NCI-H2196 treated with DMSO at 0.1 percent for 48 hours (cell line): Measurements from ENCODE around the gene ZCCHC7.

Source experiments
- DNase-seq: peaks from one replicate; lab custom pipeline; 2025; ENCODE audit not compliant: unreplicated experiment; lab: John Stamatoyannopoulos, UW

The ZCCHC7 gene

GRCh38 chr9:37332578-37332977 lies 212.2 kb downstream of the ZCCHC7 start:
- DNase-seq = no peak

DNA sequence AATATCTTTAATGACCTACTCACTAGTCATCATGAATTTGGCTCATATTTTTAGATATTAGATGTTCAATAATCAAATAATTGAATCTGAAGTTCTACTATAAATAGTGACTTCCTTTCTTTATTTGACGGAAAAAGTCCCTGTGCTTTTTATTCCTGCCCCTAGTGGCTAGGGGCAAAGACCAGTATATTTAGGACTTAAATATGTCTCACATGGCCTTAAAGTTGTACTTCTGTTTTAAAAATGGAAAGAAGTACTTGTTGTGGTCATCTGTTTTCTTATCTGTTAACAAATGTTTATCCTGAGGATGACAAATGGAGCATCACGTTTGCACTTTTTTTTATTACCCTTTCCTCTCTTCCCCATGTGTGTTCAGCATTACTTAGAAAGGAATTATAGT lies 212.9 kb downstream of the ZCCHC7 start:
- DNase-seq = no peak

DNA sequence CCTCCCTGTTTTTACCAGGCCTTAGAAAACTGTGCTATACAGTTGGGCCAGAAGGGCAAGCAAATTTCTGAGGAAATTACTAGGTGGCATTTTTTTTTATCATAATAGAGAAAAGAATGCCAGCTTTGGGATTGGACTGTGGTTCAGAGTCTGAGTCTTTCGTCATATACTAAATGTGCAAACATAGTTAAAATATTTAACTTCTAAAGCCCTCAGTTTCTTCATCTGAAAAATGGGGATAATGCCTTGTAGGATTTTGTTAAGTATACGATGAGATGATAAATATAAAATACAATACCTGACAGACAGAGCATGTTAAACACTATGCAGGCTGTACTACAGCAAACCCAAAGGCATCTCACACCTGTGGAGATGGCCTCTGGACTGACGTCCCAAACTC lies 214.9 kb downstream of the ZCCHC7 start:
- DNase-seq = no peak

DNA sequence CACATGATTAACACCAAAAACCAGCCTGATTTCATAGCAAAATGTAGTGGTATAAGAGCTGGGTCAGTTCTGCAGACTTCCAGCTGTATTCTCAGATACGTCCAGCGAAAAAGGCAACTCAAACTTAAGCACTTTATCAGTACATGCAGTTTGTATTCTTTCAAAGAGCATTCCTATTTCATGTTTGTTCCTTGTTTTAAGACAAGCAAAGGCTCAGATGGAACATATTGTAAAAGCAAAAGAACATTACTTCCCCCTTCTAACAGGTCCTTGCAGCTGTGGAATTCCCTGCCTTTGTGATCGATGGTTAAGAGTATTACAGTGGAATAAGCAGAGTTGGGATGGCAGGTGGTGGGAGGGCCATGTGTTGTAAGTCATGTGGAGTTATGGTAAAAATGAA lies 215.8 kb downstream of the ZCCHC7 start:
- no peak for DNase-seq

GRCh38 chr9:37337301-37337890 lies 217.0 kb downstream of the ZCCHC7 start:
- no peak for DNase-seq

- no peak for DNase-seq
Observed at GRCh38 chr9:37338218-37338617, 217.8 kb downstream of the ZCCHC7 start.

DNA sequence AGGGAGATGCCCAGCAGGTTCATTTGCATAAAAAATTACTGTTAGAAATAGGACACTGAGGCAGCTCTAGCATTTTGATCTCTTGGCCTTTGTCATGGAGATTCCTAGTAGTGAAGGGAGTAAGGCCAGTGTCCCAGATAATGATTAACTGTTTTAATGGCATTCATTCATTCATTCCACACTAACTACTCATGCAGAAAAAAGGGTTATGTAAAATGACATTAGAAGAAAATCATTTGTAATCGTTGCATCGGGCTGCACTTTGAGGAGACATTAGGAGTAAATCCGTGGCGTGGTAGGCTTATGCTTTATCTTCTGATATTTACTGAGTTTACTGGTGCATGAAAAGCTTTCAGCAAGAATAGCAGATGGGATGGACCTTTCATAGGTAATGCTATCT lies 219.5 kb downstream of the ZCCHC7 start:
- DNase-seq = no peak

DNA sequence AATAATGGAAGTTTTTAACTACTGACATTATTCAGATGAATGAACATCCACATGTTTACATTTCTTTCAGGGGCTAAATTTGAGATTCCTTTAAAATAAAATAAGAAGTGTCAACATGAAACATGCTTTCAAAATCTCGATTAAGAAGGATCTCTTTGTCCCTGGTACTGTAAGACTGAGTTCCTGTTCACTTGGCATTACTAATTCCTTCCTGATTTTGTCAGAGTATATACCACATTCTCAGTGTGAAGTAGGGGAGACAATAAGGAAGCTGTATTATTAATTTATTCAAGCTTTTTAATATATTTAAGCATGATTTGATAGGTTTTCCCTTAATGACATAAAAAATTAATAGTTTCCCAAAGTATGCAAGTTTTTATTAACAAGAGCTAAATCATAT lies 220.6 kb downstream of the ZCCHC7 start:
- DNase-seq = no peak

- DNase-seq = no peak
Observed at GRCh38 chr9:37341704-37342103, 221.3 kb downstream of the ZCCHC7 start.

GRCh38 chr9:37342493-37342892 lies 222.1 kb downstream of the ZCCHC7 start:
- no peak for DNase-seq

DNA sequence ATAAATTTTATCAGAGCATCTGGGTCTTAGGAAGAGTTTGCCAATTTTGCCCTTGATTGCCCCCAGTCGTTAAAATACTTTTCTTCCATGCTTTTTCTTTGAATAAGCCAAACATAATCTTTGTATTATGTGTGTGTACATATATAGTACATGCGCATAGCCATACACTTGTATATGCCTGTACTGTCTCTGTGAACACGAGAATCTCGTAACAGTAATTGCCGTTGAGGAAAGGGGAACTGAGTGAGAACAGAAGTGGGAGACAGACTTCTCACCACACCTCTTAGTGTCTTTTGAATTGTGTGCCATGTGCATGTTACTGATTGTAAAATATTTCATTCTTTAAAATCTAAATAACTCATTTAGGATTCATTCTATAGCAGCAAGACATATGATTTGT lies 222.5 kb downstream of the ZCCHC7 start:
- DNase-seq = no peak

DNA sequence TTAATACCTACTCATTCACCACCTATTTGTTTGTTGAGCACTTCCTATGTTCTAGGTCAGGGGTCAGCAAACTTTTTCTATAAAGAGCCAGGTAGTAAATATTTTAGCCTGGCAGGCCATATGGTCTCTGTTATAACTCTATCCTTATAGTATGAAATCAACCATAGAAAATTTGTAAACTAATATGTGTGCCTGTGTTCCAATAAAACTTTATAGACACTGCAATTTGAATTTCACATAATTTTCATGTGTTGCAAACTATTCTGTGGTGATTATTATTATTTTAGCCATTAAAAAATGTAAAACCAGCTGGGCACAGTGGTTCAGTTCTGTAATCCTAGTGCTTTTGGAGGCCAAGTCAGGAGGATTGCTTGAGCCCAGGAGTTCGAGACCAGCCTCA lies 223.3 kb downstream of the ZCCHC7 start:
- no peak for DNase-seq

GRCh38 chr9:37345038-37345437 lies 224.7 kb downstream of the ZCCHC7 start:
- DNase-seq = no peak

DNA sequence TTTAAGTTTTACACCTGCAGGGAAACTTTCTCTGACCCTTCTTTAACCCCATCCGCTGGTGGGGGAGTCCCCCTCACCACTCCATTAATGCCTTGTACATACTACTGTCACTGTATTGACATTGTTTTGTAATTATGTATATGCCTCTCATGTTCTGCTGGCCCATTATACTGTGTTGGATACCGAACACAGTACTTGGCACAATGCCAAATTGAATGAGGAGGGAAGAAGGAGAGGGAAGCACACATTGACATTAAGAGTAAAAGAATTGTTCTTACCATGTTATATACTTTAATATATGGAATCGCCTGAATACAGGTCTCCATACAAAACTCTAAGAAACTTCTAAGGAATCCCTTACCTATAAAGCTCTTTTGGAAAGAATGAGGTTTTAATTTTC lies 228.5 kb downstream of the ZCCHC7 start:
- DNase-seq = no peak

DNA sequence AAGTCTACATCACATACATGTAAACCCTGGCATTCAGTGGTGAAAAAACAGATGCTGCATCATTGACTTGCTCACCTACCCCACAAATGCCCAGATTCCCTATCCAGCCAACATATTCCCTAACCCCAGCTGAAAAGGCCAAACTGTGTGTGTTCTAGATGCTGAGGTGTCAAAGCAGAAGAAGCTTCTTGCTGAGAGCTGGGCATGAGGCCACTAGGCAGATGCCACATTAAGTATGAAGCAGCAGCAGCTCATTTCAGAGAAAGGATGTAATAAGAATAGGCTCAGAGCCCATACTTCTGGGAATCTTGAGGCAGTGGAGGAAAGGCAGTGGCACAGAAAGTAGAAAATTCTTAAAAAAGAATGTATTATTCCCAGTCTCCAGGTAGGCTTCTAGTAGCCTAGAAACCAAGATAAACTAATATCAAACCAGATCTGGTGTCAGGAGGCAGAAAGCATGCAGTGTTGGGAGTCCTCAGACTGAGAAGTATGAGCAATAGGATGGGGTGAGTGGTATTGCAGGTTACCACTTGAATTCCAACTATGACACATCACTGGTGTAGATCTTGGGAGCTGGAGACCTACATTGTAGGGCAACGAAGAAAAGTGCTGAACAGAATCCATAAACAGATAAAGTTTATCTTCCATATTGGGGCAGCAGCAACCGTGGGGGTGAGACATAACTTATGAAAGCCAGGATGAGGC lies 230.3 kb downstream of the ZCCHC7 start:
- no peak for DNase-seq

GRCh38 chr9:37353791-37354190 lies 233.4 kb downstream of the ZCCHC7 start:
- no peak for DNase-seq

- no peak for DNase-seq
Observed at GRCh38 chr9:37362430-37362829, 242.1 kb downstream of the ZCCHC7 start.

GRCh38 chr9:37363124-37363523 lies 242.8 kb downstream of the ZCCHC7 start:
- no peak for DNase-seq

DNA sequence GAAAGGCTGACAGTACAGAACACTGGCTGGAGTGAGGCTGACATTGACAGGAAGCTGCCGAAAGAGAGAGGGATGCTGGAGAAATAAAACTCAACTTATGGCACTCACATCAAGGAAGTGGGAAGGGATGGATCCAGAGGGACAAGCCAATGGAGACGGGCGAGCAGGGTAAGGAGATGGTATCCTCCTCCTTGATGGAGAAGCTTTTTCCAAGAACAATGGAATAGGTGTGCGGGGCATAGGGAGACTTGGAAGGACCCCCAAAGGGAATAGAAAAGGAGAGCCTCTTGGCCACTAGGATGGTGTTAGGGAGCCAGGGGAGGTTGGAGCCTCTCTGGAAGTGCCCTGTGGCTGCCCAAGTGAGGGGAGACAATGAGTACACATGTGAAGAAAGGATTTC lies 243.8 kb downstream of the ZCCHC7 start:
- no peak for DNase-seq

GRCh38 chr9:37364751-37365360 lies 244.5 kb downstream of the ZCCHC7 start:
- DNase-seq = no peak

GRCh38 chr9:37369671-37370070 lies 249.3 kb downstream of the ZCCHC7 start:
- no peak for DNase-seq

DNA sequence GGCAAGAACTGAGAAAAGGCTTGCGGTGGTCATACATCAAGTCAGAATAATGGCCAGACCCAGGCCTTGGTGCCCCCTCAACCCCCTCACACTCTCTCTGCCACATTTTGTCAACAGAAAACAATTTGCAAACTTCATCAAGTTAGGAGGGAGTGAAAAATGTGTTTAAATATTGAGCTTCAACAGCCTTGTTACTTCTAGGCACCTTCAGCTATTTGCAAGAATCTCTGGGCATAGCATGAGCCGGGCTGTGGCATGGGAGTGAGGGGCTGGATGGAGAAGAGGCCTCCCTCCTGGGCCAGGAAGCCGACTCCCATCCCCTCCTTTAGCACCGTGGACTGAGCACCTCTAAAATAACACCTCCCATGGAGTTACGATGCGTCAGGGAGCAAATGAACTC lies 249.9 kb downstream of the ZCCHC7 start:
- DNase-seq = no peak
